Measurements from ENCODE around the gene SLC6A11. TPM values are rescaled to one million over a fixed set of nuclear protein-coding genes. Genes with fewer than 3 reads are reported as not detected.

Gene SLC6A11
- total and polyA plus RNA-seq, 2 of the 8 experiments (the other 6 are each of a cell fraction or from before 2014, with no cell fraction given) = 0.78 to 1.5 TPM

DNA sequence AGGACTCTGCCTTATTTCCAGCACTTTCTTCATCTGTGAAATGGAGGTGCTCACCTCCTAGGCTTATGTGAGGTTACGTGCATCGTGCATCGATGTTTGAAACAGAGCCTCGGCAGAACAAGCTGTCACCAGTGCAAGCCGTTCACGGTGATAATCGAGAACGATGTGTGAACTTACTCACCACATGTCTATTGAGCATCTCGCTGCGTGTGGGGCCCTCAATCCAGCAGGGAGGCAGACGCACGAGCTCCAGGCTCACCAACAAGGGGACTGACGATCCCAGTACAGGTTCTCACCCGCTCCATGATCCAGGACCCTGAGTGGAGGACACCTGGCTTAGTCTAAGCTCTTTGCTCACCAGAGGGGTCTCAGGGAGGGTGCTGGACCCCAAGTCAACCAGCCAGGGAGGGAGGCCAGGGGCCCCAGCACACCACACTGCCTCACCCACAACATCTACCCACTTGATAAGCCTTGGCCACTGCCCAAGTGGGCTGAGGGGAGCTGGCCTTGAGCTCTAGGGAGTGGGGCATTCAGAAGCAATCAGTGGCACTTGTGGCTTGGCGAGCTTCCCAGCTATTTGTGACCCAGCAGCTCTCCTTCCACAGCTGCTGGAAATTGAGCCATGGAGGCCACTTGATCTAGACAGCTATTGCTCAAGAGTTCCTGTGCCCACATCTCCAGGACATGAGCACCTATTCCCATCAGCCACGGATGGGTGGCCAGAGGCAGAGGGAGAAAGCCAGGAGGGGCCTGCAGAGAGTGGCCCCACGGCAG lies 142.1 kb downstream of the SLC6A11 start:
- Histone ChIP-seq H4K91ac (replicated peaks; ENCODE audit: insufficient read length, low read length) (no peak overlapping the region), H3K27me3 (replicated peaks in 1 of 4; ENCODE audit: control insufficient read depth in 3 of 4, extremely low read depth in 1 of 4, insufficient read depth in 3 of 4, low read length in 3 of 4) (no peaks in the 10 kb centered on the region), H3K4ac (replicated peaks; ENCODE audit: insufficient read length, low read depth, low read length) (no peak overlapping the region), H2AFZ (ENCODE audit: low read length) (no peak overlapping the region), H3K36me3 (ENCODE audit: control insufficient read depth in 2 of 4, insufficient read depth in 4 of 4, low read length in 3 of 4) (no peaks in the 10 kb centered on the region), H3K4me1 (replicated peaks in 1 of 4; ENCODE audit: control insufficient read depth in 3 of 4, insufficient read depth in 4 of 4, low read length in 3 of 4) (no peaks in the 10 kb centered on the region; a peak in 1 of 7 replicates), H3K23ac (ENCODE audit: insufficient read length) (no peak overlapping the region), H3K79me1 (ENCODE audit: low read depth, low read length) (no peaks in the 10 kb centered on the region), H2BK12ac (ENCODE audit: low read depth, low read length) (no peak overlapping the region), H2BK15ac (ENCODE audit: low read length) (no peak overlapping the region), H4K5ac (ENCODE audit: insufficient read length, low read depth, low read length) (no peak overlapping the region), H2AK5ac (ENCODE audit: low read depth, low read length) (no peak overlapping the region), H4K20me1 (replicated peaks in 1 of 2; ENCODE audit: control insufficient read depth in 1 of 2, insufficient read depth in 2 of 2, low read length in 2 of 2) (peaks cover 0 to 3% of the 10 kb centered on the region in 2 experiments), H3K4me2 (ENCODE audit: insufficient read depth in 1 of 2, low read depth in 2 of 2, low read length in 2 of 2) (no peak overlapping the region), H2BK20ac (ENCODE audit: low read length) (no peak overlapping the region), H3K79me2 (ENCODE audit: control insufficient read depth in 1 of 2, insufficient read depth in 2 of 2, low read length in 2 of 2) (no peaks in the 10 kb centered on the region), H4K8ac (ENCODE audit: extremely low read depth, insufficient read depth, low read length) (no peak overlapping the region), H3K14ac (ENCODE audit: insufficient read length) (no peak overlapping the region), H3K23me2 (ENCODE audit: low read depth, low read length) (no peaks in the 10 kb centered on the region), H2BK5ac (ENCODE audit: low read depth, low read length) (no peak overlapping the region), H3K9ac (replicated peaks in 1 of 4; ENCODE audit: extremely low read depth in 1 of 4, low read depth in 3 of 4, low read length in 3 of 4) (no peak overlapping the region), H3K18ac (ENCODE audit: extremely low read depth, low read length) (no peak overlapping the region), H3K27ac (ENCODE audit: low read depth, low read length) (no peak overlapping the region), H3K4me3 (ENCODE audit: extremely low read depth in 1 of 4, insufficient read depth in 2 of 4, low read depth in 3 of 4, low read length in 4 of 4) (no peak overlapping the region), H2BK120ac (replicated peaks; ENCODE audit: low read depth, low read length) (no peak overlapping the region), H3K56ac (replicated peaks; ENCODE audit: insufficient read length, low read depth, low read length) (no peak overlapping the region), H3K9me3 (ENCODE audit: insufficient read depth in 2 of 2, low read depth in 1 of 2, low read length in 1 of 2) (no peaks in the 10 kb centered on the region)
- 94% methylated on average over 17 of the region's 17 CpGs; no CpG with 5 or more reads in 1 of the 2 experiments for WGBS, 2 experiments (ENCODE audit: extremely low coverage in 1 of 2, insufficient coverage in 1 of 2, insufficient read length in 1 of 2, insufficient replicate concordance in 2 of 2, low coverage in 1 of 2, low lambda C conversion rate in 2 of 2, missing lambda C conversion rate in 1 of 2)
- FAIRE-seq (no peak), DNase-seq (ENCODE audit: low read depth in 1 of 2, low spot score in 2 of 2) (no peak)
- ChIA-PET CTCF (ENCODE audit: partially characterized antibody) (interaction anchor here (0.7 to 16.2 kb wide), 9 partner anchors 7 to 196 kb away, joined by 3 to 207 read pairs (median 7); partner anchors contain the start of gene HRH1), POLR2A (ENCODE audit: partially characterized antibody) (no interaction called here)
- TF ChIP-seq CTBP2 (IDR thresholded peaks at IDR 0.05; ENCODE audit: borderline replicate concordance, insufficient read depth, insufficient read length, low read length) (no peak), KDM4A (IDR thresholded peaks at IDR 0.05; ENCODE audit: low read depth, low read length, severe bottlenecking) (no peak), CEBPB (IDR thresholded peaks at IDR 0.05; ENCODE audit: low read depth, low read length) (no peak), CHD2 (IDR thresholded peaks at IDR 0.05; ENCODE audit: low read length) (no peak)

All from H1 (cell line).